Measurements from ENCODE around the gene RGS19.

DNA sequence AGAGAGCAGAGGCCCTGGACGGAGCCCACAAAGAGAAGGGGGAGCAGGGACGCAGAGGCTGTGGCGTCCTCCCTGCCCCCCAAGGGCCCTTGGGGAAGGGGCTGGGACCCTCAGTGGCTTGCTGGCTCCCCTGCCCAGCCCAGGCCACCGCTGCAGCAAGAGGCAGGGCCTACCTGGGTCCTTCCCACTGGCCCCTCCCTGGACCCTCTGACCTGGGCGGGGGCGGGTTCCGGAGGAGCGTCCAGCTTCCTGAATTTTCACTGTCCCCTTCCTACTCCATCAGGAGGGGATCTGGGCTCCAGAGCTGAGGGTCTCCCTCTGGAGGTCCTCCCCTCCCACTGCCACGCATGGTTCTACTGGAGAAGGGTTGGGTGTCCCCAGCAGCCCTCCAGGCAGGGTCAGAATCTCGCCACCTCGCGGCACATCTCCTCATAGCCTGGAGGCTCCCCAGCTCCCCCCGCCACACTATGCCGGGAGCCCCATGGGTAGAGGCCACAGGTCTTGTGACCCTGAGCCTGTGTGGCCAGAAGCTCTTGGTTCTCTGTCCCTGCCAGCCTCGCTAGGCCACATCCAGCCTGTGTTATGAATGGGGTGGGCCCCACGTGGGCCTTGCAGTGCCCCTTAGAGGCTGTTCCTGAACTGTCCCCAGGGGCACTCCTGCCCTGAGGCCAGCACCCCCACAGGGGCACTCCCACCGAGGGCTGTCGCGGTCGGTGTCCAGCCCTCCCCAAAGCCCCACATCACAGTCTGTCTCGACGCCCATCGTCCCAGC, 28.9 kb downstream of the RGS19 start:
- TF ChIP-seq NFIC (IDR thresholded peaks at IDR 0.05; ENCODE audit: borderline replicate concordance) (no peak), NRF1 (IDR thresholded peaks at IDR 0.05; ENCODE audit: low read depth, low read length) (no peak), EZH2phosphoT487 (IDR thresholded peaks at IDR 0.05; ENCODE audit: borderline replicate concordance, low read depth) (no peak), FOXM1 (IDR thresholded peaks at IDR 0.05; ENCODE audit: low read depth) (no peak), RXRA (IDR thresholded peaks at IDR 0.05; ENCODE audit: borderline replicate concordance, low read depth) (no peak), POLR2AphosphoS5 (IDR thresholded peaks at IDR 0.05; ENCODE audit: low read depth, low read length) (no peak), JUND (IDR thresholded peaks at IDR 0.05) (no peak), EP300 (IDR thresholded peaks at IDR 0.05; ENCODE audit: borderline replicate concordance in 1 of 2, low read depth in 1 of 2, low read length in 1 of 2) (no peak)
- TF ChIP-seq, protein P1, sequence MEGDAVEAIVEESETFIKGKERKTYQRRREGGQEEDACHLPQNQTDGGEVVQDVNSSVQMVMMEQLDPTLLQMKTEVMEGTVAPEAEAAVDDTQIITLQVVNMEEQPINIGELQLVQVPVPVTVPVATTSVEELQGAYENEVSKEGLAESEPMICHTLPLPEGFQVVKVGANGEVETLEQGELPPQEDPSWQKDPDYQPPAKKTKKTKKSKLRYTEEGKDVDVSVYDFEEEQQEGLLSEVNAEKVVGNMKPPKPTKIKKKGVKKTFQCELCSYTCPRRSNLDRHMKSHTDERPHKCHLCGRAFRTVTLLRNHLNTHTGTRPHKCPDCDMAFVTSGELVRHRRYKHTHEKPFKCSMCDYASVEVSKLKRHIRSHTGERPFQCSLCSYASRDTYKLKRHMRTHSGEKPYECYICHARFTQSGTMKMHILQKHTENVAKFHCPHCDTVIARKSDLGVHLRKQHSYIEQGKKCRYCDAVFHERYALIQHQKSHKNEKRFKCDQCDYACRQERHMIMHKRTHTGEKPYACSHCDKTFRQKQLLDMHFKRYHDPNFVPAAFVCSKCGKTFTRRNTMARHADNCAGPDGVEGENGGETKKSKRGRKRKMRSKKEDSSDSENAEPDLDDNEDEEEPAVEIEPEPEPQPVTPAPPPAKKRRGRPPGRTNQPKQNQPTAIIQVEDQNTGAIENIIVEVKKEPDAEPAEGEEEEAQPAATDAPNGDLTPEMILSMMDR (IDR thresholded peaks at IDR 0.05): no peak

All from SK-N-SH (cell line).